GM19193 (cell line): ENCODE results near the gene EXOC6.

ENCODE experiments used
- POLR2A ChIP-seq: IDR thresholded peaks from 4 replicates; pipeline ENCODE4 v1.6.1; 2011; ENCODE audit not compliant: insufficient read depth, insufficient read length; ENCODE audit errors: extremely low read depth

The EXOC6 gene

GRCh38 chr10:92923416-92923815 lies 75.1 kb downstream of the EXOC6 start:
- no peak for TF ChIP-seq POLR2A

- no peak for TF ChIP-seq POLR2A
Observed at GRCh38 chr10:92929896-92930295, 81.6 kb downstream of the EXOC6 start.

- no peak for TF ChIP-seq POLR2A
Observed at GRCh38 chr10:92931597-92931996, 83.3 kb downstream of the EXOC6 start.

GRCh38 chr10:92937876-92938275 lies 89.6 kb downstream of the EXOC6 start:
- TF ChIP-seq POLR2A: no peak

GRCh38 chr10:92938841-92939240 lies 90.5 kb downstream of the EXOC6 start:
- TF ChIP-seq POLR2A: no peak

GRCh38 chr10:92942226-92942625 lies 93.9 kb downstream of the EXOC6 start:
- TF ChIP-seq POLR2A: no peak

- no peak for TF ChIP-seq POLR2A
Observed at GRCh38 chr10:92946491-92946890, 98.2 kb downstream of the EXOC6 start.

GRCh38 chr10:92957223-92958010 lies 109.1 kb downstream of the EXOC6 start:
- no peak for TF ChIP-seq POLR2A

- TF ChIP-seq POLR2A: no peak
Observed at GRCh38 chr10:92961638-92962037, 113.3 kb downstream of the EXOC6 start.

GRCh38 chr10:92965314-92965713 lies 117.0 kb downstream of the EXOC6 start:
- no peak for TF ChIP-seq POLR2A

GRCh38 chr10:92967641-92968040 lies 119.3 kb downstream of the EXOC6 start:
- TF ChIP-seq POLR2A: no peak

- TF ChIP-seq POLR2A: no peak
Observed at GRCh38 chr10:92969151-92969550, 120.8 kb downstream of the EXOC6 start.

GRCh38 chr10:92970301-92971070 lies 122.2 kb downstream of the EXOC6 start:
- no peak for TF ChIP-seq POLR2A

GRCh38 chr10:92972066-92972870 lies 123.9 kb downstream of the EXOC6 start:
- no peak for TF ChIP-seq POLR2A

GRCh38 chr10:92972886-92973285 lies 124.6 kb downstream of the EXOC6 start:
- TF ChIP-seq POLR2A: no peak

GRCh38 chr10:92989250-92989649 lies 140.9 kb downstream of the EXOC6 start:
- no peak for TF ChIP-seq POLR2A

- TF ChIP-seq POLR2A: no peak
Observed at GRCh38 chr10:92990615-92991014, 142.3 kb downstream of the EXOC6 start.
